Measurements from ENCODE around the gene MTRFR.
"Not testable (repeated sequence)": the region's sequence is repeated elsewhere in the genome, so short reads cannot be mapped to it uniquely, and the experiment has no call there.

The MTRFR gene

GRCh38 chr12:123250471-123251383, 17.5 kb downstream of the MTRFR start:
- Histone ChIP-seq H3K4me3 (ENCODE audit: low read length, poor library complexity, severe bottlenecking) (no peak overlapping the region), H3K9me3 (ENCODE audit: insufficient read depth, low read depth, low read length) (no peaks in the 10 kb centered on the region), H3K36me3 (ENCODE audit: insufficient read depth, low read length) (peaks cover 21% of the 10 kb centered on the region; the same call in 1 of the 2 replicates), H3K9ac (ENCODE audit: low read depth, low read length, poor library complexity, severe bottlenecking) (no peak overlapping the region), H3K27me3 (ENCODE audit: insufficient read depth, low read length, poor library complexity, severe bottlenecking) (no peaks in the 10 kb centered on the region), H4K20me1 (ENCODE audit: insufficient read depth, low read length, poor library complexity, severe bottlenecking) (peaks cover 3% of the 10 kb centered on the region), H3K4me2 (ENCODE audit: low read depth, low read length, poor library complexity, severe bottlenecking) (no peak overlapping the region), H2AFZ (ENCODE audit: low read length) (no peak overlapping the region), H3F3A (ENCODE audit: low read depth) (no peaks in the 10 kb centered on the region), H3K4me1 (ENCODE audit: insufficient read depth, low read length, poor library complexity, severe bottlenecking) (no peaks in the 10 kb centered on the region), H3K9me2 (replicated peaks; ENCODE audit: low read depth, low read length) (no peaks in the 10 kb centered on the region), H3K79me2 (ENCODE audit: insufficient read depth, low read length) (peaks cover 40% of the 10 kb centered on the region; the same call in 1 of the 2 replicates)
- TF ChIP-seq EZH2phosphoT487 (IDR thresholded peaks at IDR 0.05; ENCODE audit: borderline replicate concordance): no peak
- TF ChIP-seq CTCF (conservative IDR thresholded peaks at IDR 0.05; ENCODE audit: low read length): no peak

- no peak overlapping the region for H2AFZ ChIP-seq (ENCODE audit: low read length)
- H4K20me1 ChIP-seq (ENCODE audit: insufficient read depth, low read length, poor library complexity, severe bottlenecking): peaks cover 3% of the 10 kb centered on the region
- H3F3A ChIP-seq (ENCODE audit: low read depth): no peaks in the 10 kb centered on the region
- H3K9me2 ChIP-seq (replicated peaks; ENCODE audit: low read depth, low read length): no peaks in the 10 kb centered on the region
- no peaks in the 10 kb centered on the region for H3K27me3 ChIP-seq (ENCODE audit: insufficient read depth, low read length, poor library complexity, severe bottlenecking)
- TF ChIP-seq EZH2phosphoT487 (IDR thresholded peaks at IDR 0.05; ENCODE audit: borderline replicate concordance): no peak
- TF ChIP-seq CTCF (conservative IDR thresholded peaks at IDR 0.05; ENCODE audit: low read length): no peak
- no peaks in the 10 kb centered on the region for H3K4me1 ChIP-seq (ENCODE audit: insufficient read depth, low read length, poor library complexity, severe bottlenecking)
- H3K4me2 ChIP-seq (ENCODE audit: low read depth, low read length, poor library complexity, severe bottlenecking): no peak overlapping the region
- H3K9me3 ChIP-seq (ENCODE audit: insufficient read depth, low read depth, low read length): no peaks in the 10 kb centered on the region
- H3K4me3 ChIP-seq (ENCODE audit: low read length, poor library complexity, severe bottlenecking): no peak overlapping the region
- H3K36me3 ChIP-seq (ENCODE audit: insufficient read depth, low read length): peaks cover 28% of the 10 kb centered on the region; the same call in 1 of the 2 replicates
- no peak overlapping the region for H3K9ac ChIP-seq (ENCODE audit: low read depth, low read length, poor library complexity, severe bottlenecking)
- peaks cover 38% of the 10 kb centered on the region; the same call in 1 of the 2 replicates for H3K79me2 ChIP-seq (ENCODE audit: insufficient read depth, low read length)
These were observed 18.3 kb downstream of the MTRFR start for GRCh38 chr12:123251403-123252076.

GRCh38 chr12:123252365-123252764, 19.1 kb downstream of the MTRFR start:
- not testable (repeated sequence) for H2AFZ ChIP-seq (ENCODE audit: low read length); H3F3A ChIP-seq (ENCODE audit: low read depth); H3K27me3 ChIP-seq (ENCODE audit: insufficient read depth, low read length, poor library complexity, severe bottlenecking); H3K4me1 ChIP-seq (ENCODE audit: insufficient read depth, low read length, poor library complexity, severe bottlenecking); H3K9me2 ChIP-seq (replicated peaks; ENCODE audit: low read depth, low read length); H3K4me3 ChIP-seq (ENCODE audit: low read length, poor library complexity, severe bottlenecking); H3K4me2 ChIP-seq (ENCODE audit: low read depth, low read length, poor library complexity, severe bottlenecking); H4K20me1 ChIP-seq (ENCODE audit: insufficient read depth, low read length, poor library complexity, severe bottlenecking); H3K9ac ChIP-seq (ENCODE audit: low read depth, low read length, poor library complexity, severe bottlenecking); H3K9me3 ChIP-seq (ENCODE audit: insufficient read depth, low read depth, low read length)
- H3K79me2 ChIP-seq (ENCODE audit: insufficient read depth, low read length): peaks cover 36% of the 10 kb centered on the region; the same call in 1 of the 2 replicates
- peaks cover 35% of the 10 kb centered on the region; the same call in 1 of the 2 replicates for H3K36me3 ChIP-seq (ENCODE audit: insufficient read depth, low read length)
